ENCODE measurements around the gene SPPL2C. TPM values are rescaled to one million over a fixed set of nuclear protein-coding genes. Genes with fewer than 3 reads are reported as not detected.

The SPPL2C gene
- total RNA-seq: not detected

GRCh38 chr17:45844695-45845375 lies at the start of gene SPPL2C:
SPPL2C (plus strand) TSS chr17:45844881; CDS start chr17:45844907, 26 bp downstream.
- Histone ChIP-seq H3K27ac (no peak within 1 kb of the TSS), H3K4me3 (no peak within 1 kb of the TSS), H3K4me1 (no peaks in the 10 kb centered on the region), H3K27me3 (peaks cover 0 to 2% of the 10 kb centered on the region in 2 donors), H3K9me3 (no peaks in the 10 kb centered on the region), H3K36me3 (no peaks in the 10 kb centered on the region)
- no peak for TF ChIP-seq CTCF (IDR thresholded peaks at IDR 0.05)
- TF ChIP-seq POLR2AphosphoS5 (IDR thresholded peaks at IDR 0.05): no peak
- no peak for TF ChIP-seq POLR2A (IDR thresholded peaks at IDR 0.05)
- intact Hi-C loops (cut with DNase I; ENCODE audit: low total_unique reads): no loop called here
- DNase-seq (ENCODE audit: low spot score in 2 of 2): no peak

- H3K36me3 ChIP-seq: no peaks in the 10 kb centered on the region
- no peak for DNase-seq (ENCODE audit: low spot score in 2 of 2)
- intact Hi-C loops (cut with DNase I; ENCODE audit: low total_unique reads): no loop called here
- no peaks in the 10 kb centered on the region for H3K9me3 ChIP-seq
- H3K27ac ChIP-seq: no peak overlapping the region
- TF ChIP-seq CTCF (IDR thresholded peaks at IDR 0.05): no peak
- TF ChIP-seq POLR2A (IDR thresholded peaks at IDR 0.05): no peak
- no peak for TF ChIP-seq POLR2AphosphoS5 (IDR thresholded peaks at IDR 0.05)
- H3K27me3 ChIP-seq: no peaks in the 10 kb centered on the region
- no peaks in the 10 kb centered on the region for H3K4me1 ChIP-seq
- H3K4me3 ChIP-seq: no peak overlapping the region
These were observed 43.9 kb upstream of the SPPL2C start for GRCh38 chr17:45800816-45801215.

- H3K4me3 ChIP-seq: no peak overlapping the region
- no peaks in the 10 kb centered on the region for H3K4me1 ChIP-seq
- no peaks in the 10 kb centered on the region for H3K27me3 ChIP-seq
- H3K36me3 ChIP-seq: no peaks in the 10 kb centered on the region
- no peak for DNase-seq (ENCODE audit: low spot score in 2 of 2)
- intact Hi-C loops (cut with DNase I; ENCODE audit: low total_unique reads): no loop called here
- no peak for TF ChIP-seq POLR2AphosphoS5 (IDR thresholded peaks at IDR 0.05)
- TF ChIP-seq POLR2A (IDR thresholded peaks at IDR 0.05): no peak
- TF ChIP-seq CTCF (IDR thresholded peaks at IDR 0.05): no peak
- no peak overlapping the region for H3K27ac ChIP-seq
- H3K9me3 ChIP-seq: no peaks in the 10 kb centered on the region
These were observed 43.3 kb upstream of the SPPL2C start for GRCh38 chr17:45801421-45801820.

GRCh38 chr17:45808845-45809244 lies 35.8 kb upstream of the SPPL2C start:
- intact Hi-C loops (cut with DNase I; ENCODE audit: low total_unique reads): no loop called here

More at GRCh38 chr17:45808845-45809244, 35.8 kb upstream of the SPPL2C start:
- no peaks in the 10 kb centered on the region for H3K27me3 ChIP-seq
- TF ChIP-seq POLR2A (IDR thresholded peaks at IDR 0.05): no peak
- no peak for TF ChIP-seq CTCF (IDR thresholded peaks at IDR 0.05)
- TF ChIP-seq POLR2AphosphoS5 (IDR thresholded peaks at IDR 0.05): no peak
- H3K9me3 ChIP-seq: no peaks in the 10 kb centered on the region
- H3K4me1 ChIP-seq: no peaks in the 10 kb centered on the region
- no peak overlapping the region for H3K4me3 ChIP-seq
- no peak for DNase-seq (ENCODE audit: low spot score in 2 of 2)
- no peaks in the 10 kb centered on the region for H3K36me3 ChIP-seq
- H3K27ac ChIP-seq: no peak overlapping the region

Data from breast epithelium (tissue), 4 donors.